Measurements from ENCODE around the gene SPTBN4. TPM values are rescaled to one million over a fixed set of nuclear protein-coding genes. Genes with fewer than 3 reads are reported as not detected.
"Not testable (repeated sequence)": the region's sequence is repeated elsewhere in the genome, so short reads cannot be mapped to it uniquely, and the experiment has no call there.

The SPTBN4 gene
- polyA plus RNA-seq, 5 donors = 0.73 to 1.9 (median 1.3) TPM

DNA sequence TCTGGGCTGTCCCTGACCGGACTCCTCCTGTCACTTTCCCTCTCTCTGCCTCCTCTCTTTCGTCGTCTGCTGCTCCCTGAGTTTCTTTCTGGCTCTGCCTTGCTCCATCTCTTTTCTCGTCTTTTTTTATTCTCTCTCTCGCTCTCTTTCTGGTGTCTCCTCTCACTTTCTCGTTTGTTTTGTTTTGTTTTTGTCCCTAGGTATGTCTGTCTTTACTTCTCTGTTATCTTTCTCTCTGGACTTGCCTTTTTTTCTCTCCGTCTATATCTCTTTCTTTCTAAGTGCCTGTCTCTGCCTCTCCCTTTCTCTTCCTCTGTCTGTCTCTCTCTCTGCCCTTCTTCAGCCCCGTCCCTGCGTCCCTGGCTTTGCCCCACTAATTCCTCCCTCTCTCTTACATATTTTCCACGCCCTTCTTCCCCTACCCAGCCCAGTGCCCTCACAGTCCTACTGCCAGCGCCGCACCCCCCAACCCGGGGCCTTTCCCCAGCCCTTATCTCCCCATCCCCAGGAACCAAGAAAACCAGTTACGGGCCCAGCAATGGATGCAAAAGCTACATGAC is 61.8 kb downstream of the SPTBN4 start:
- DNase-seq = no peak

DNA sequence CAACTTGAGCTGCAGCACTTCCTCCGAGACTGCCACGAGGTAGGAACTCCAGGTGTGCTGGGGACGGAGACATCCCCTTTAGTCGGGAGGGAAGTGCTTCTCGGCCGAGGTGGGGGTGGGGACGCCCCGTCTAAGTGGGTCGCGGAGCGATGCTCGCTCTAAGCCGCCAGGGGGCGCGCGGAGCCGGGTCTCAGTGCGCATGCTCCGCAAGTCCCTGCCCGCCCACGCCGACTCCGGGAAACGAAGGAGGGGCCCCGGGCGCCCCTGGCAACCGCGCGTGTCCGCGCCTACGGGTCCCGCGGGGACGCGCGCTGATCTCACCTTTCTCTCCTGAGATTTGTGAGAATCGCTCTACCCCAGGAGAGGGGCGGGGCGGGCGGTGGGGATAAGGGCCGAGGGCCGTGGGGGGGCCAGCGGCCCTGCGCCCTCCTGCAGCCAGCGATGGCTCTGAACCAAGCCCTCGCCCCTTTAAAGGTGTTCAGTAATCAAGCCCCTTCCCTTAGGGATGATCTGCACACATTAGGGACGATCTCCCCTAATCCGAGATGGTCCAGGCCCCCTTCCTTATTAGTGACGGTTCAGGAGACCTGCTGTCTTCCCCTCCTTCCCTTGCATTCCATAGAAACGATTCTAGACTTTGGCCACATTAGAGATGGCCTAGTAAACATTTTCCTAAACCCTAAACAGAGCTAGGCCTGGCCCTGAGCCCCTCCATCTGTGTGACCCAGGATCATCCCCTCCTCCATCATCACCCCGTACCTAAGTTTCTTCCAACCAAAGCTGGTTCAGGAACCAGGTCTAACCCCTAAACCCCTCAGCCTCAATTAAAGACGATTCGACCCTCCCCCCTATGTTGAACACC is 62.5 kb downstream of the SPTBN4 start:
- DNase-seq = peak; percentile 86 to 87

DNA sequence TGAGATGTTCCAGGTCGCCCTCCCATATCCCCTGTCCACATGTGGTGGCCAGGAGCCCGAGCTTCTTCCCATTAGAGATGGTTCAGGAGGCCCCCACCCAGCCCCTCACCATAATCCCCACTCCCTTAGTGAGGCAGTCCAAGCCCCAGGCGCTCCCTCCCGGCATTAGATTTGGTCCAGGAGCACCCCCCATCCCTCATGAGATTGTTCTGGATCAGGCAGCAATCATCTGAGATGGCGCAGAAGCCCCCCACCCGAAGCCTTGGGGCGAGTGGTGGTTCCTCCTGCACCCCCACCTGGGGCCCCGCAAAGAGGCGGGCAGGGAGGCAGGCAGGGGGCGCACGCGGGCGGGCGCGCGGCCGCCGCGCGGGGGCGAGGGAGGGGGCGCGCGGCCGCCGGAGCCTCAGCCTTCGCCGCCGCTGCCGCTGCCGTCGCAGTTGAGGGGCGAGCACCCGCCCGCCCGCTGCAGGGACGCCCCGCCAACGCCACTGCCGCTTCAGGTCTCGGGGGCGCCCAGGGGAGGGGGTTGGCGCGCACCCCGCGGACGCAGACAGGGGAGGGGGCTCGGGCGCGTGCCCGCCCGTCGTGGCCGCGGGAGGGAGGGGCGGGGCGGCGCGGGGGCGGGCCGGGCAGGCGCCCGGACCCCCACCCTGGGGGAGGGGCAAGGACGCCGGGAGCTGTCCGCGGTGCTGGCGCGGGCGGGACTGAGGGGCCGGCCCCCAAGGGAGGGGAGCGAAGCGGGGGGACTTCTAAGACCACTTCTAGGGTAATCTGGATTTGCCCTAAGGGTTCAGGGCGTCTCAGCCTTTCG is 63.5 kb downstream of the SPTBN4 start:
- DNase-seq = no peak

DNA sequence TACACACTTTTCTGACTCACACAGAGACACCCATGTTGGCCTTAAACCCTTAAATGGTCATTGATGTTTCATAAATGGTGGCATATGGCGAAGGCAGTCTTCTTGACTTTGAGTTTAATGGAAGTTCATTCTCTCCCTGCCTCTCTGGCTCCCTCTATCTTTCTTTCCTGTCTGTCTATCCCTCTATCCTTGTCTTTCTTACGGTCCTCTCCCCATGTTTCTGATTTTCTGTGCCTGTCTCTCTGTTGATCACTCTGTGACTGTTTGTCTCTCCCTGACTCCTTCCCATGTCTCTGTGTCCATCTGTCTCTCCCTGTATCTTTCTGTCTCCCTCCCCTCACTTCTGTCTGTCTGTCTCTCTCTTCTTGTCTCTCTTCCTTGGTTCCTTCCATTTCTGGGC is 66.7 kb downstream of the SPTBN4 start:
- no peak for DNase-seq

DNA sequence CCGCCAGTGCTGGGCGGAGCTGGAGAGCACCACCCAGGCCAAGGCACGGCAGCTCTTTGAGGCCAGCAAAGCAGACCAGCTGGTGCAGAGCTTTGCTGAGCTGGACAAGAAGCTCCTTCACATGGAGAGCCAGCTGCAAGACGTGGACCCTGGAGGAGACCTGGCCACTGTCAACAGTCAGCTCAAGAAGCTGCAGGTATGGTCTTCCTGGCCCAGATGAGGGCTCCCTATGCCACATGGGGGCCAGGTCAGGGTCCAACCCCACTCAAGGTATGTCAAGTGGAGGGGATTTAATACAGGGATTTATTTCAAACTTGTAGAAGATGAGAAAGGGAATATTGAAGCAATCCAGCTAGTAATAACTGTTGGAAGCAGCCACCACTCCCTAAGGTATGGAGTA is 67.3 kb downstream of the SPTBN4 start:
- DNase-seq = no peak

DNA sequence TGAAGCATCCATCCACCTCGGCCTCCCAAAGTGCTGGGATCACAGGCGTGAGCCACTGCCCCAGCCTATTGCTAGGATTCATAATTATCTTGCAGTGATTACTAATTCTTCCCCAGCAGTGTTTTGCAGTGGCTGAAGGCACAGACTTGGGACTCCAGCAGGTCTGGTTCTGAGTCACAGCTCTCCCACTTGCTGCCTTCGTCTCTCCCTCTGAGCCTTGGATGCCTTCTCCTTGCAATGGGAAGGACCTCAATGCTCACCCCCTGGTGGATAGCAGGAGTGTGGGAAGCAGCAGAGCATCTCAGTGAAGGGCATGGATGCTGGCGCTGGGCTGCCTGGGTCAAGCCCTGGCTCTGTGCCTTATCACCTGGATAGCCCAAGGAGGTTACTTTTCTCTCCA is 72.3 kb downstream of the SPTBN4 start:
- DNase-seq = no peak

DNA sequence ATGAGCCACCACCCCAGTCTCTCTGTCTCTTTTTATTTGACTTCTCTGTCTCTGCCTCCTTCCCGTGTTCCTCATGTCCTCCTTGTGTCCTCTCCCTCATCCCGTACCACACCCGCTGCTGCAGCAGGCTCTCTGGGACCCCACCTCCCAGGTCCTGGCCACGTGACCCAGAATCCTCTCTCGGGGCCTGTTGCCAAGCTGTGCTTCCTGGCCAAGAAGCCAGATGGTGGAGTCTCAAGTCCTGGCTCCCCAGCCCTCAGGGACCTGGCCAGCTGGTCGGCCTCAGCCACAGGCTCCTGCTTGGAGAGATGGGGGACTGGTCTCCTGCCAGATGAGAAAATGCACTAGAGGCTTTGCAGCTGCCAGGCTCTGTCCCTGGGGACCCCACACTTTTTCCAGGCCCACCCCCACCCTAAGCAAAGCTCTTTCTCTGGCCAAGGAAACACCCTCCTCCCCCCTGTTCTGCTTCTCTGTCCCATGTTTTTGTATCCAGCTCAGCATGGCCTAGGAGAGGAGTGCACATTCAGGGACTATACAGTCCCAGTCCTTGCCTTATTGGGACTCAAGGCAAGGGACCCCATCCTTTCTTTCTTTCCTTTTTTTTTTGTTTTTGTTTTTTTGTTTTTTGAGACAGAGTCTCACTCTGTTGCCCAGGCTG is 75.5 kb downstream of the SPTBN4 start:
- peak; percentile 96 for DNase-seq

DNA sequence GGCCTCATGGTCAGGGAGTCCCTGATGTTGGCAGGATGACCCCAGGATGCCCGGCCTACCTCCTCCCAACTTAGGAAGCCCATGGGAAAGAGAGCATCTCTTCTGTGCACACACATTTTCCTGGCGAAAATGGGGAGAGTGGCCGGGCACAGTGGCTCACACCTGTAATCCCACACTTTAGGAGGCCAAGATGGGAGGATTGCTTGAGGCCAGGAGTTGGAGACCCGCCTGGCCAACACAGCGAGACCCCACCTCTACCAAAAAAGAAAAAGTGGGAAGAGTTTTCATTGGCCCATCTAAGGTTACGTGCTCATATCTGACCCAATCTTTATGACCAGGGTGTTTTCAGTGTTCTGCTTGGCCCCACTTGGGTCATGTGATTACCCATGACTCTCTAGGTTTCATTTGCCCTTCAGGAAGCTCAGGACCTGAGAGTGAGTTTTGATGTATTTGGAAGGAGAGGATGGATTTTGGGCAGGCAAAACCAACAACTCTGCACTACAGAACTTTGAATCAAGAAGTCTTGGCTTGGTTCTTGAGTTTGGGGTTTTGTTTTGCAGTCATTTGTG is 76.3 kb downstream of the SPTBN4 start:
- DNase-seq = no peak

DNA sequence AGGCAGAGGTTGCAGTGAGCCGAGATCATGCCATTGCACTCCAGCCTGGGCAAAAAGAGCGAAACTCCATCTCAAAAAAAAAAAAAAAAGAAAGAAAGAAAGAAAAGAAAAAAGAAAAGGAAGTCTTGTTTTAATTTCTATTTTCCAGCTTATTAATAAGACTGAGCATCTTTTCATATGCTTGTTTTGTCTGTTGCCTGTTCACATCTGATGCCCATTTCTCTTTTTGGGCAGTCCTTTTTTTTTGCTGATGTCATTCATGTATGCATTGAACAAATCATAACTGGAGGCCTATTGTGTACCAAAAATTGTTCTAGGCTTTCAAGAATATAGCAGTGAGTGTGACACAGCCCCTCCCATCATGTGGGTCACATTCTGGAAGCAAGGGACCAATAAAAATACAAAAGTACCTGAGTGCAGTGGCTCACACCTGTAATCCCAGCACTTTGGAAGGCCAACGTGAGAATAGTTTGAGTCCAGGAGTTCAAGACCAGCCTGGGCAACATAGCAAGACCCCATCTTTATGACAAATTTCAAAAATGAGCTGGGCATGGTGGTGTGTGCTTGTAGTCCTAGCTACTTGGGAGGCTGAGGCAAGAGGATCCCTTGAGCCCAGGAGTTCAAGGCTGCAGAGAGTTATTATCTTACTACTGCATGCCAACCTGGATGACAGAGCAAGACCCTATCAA is 79.5 kb downstream of the SPTBN4 start:
- DNase-seq = not testable (repeated sequence)

DNA sequence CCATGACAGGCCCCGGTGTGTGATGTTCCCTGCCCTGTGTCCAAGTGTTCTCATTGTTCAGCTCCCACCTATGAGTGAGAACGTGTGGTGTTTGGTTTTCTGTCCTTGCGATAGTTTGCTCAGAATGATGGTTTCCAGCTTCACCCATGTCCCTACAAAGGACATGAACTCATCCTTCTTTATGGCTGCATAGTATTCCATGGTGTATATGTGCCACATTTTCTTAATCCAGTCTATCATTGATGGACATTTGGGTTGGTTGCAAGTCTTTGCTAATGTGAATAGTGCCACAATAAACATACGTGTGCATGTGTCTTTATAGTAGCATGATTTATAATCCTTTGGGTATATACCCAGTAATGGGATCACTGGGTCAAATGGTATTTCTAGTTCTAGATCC is 80.4 kb downstream of the SPTBN4 start:
- not testable (repeated sequence) for DNase-seq

DNA sequence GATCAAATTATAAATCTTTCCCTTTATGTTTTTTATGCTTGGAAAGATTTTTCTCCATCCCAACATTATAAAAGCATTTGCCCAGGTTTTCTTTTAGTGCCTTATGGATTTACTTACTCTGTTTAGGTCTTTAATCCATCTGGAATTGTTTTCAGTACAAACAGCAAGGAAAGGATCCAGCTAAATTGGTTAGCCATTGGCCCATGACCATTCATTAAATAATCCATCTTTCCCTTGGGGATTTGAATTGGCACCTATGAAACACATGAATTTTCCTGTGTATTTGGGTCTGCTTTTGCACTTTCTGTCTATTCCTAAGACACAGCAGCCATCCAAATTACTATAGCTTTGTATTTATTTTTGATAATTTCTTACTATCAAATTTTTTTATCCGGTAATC is 81.0 kb downstream of the SPTBN4 start:
- no peak for DNase-seq

DNA sequence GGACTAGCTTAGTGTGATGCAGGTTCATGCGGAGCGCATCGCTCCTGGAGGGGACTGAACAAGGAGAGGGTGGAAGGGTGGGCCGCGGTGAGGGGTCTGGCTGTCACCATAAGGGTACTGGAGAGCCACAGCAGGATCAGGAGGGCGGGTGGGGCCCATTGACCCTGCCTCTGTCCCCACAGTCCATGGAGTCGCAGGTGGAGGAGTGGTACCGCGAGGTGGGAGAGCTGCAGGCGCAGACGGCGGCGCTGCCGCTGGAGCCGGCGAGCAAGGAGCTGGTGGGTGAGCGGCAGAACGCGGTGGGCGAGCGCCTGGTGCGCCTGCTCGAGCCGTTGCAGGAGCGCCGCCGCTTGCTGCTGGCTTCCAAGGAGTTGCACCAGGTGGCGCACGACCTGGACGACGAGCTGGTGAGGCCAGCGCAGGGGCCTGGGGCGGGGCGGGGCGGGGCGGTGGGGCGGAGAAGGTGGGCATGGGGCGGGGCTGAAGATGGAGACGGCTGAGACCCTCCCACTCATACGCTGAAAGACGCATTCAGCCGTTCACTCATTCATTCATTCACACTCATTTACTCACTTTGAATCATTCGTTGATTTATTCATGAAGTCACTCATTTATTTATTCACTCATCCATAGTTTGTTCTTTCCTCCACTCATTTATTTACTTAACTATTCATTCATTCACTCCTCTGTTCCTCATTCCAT is 82.4 kb downstream of the SPTBN4 start:
- DNase-seq = no peak

DNA sequence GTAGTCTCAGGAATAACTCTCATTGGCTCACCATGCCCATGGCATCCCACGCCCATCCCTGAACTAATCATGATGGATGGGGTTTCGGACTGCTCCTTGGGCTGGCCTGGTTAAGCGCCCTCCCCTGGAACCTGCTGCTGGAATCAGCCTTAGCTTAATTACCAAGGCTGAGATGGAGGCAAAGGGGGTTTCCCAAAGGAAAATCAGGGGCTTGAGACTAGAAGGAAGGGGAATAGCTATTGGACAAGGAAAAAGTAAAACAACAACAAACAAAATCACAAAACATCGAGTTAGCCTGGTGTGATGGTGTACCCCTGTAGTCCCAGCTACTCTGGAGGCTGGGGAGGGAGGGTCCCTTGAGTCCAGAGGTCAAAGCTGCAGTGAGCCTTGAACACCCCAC is 84.2 kb downstream of the SPTBN4 start:
- DNase-seq = no peak

DNA sequence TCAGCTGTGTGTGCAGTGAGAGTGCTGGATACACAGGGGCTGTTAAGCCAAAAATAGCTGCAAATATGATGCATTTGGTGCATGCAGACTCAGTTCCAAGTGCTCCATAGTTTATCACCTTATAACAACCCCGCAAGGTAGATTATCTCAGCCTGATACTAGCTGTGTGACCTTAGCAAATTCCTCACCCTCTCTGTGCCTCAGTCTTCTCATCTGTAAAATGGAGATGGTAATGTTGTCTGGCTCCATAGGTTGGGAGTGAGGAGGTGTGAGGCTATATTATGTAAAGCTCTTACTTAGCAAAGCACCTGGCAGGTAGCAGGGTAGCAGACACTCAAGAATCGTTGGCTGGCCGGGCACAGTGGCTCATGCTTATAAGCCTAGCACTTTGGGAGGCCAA is 86.0 kb downstream of the SPTBN4 start:
- no peak for DNase-seq

DNA sequence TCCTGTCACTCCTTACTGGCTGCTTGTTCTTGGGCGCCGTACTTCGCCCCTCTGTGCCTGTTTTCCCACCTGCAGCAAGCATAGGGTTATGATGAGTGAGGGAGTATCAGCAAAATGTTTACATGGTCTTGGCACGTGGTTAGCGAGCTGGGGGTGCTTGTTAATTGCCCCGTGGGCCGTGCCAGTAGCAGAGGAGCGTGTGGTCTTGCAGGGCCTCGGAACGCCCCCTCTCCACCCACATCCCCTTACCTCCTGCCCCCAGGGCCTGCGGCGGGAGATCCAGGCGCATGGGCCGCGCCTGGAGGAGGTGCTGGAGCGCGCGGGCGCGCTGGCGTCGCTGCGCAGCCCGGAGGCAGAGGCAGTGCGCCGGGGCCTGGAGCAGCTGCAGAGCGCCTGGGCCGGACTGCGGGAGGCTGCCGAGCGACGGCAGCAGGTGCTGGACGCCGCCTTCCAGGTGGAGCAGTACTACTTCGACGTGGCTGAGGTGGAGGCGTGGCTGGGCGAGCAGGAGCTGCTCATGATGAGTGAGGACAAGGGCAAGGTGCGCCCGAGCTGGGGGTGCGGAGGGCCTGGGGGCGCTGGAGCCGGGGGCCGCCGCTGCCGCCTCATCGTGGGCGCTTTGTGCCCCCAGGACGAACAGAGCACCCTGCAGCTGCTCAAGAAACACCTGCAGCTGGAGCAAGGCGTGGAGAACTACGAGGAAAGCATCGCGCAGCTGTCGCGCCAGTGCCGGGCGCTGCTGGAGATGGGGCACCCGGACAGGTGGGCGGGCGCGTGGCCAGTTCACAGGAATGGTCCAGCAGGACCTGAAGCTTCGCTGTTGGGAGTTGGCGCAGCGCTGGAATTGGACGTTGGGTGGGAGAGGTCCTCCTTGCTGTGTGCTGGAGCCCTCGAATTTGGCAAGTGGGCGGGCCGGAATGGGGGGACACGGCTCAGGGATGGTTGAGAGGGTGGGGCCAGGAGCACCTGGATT is 87.4 kb downstream of the SPTBN4 start:
- no peak for DNase-seq

DNA sequence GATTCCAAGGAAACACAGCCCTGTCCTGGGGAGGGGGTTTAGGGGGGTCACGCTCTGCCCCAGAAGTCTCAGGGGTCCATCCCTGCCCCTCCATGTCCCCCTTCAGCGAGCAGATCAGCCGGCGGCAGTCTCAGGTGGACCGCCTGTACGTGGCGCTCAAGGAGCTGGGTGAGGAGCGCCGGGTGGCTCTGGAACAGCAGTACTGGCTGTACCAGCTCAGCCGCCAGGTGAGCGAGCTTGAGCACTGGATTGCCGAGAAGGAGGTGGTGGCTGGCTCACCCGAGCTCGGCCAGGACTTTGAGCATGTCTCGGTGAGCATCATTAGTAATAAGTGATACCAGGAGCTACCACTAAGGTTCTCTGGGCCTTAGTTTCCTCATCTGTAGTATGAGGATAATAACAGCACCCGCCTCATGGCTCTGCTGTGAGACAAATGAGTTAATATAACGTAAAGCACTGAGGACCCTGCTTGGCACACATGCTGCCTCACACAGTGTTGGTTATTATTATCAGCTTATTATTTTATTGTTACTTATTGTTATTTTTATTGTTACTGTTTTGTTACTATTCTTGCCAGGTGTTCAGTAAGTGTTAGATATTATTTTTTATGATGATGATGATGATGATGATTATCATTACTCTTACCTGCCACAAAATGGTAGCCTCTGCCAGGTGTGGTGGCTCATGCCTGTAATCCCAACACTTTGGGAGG is 89.3 kb downstream of the SPTBN4 start:
- no peak for DNase-seq

DNA sequence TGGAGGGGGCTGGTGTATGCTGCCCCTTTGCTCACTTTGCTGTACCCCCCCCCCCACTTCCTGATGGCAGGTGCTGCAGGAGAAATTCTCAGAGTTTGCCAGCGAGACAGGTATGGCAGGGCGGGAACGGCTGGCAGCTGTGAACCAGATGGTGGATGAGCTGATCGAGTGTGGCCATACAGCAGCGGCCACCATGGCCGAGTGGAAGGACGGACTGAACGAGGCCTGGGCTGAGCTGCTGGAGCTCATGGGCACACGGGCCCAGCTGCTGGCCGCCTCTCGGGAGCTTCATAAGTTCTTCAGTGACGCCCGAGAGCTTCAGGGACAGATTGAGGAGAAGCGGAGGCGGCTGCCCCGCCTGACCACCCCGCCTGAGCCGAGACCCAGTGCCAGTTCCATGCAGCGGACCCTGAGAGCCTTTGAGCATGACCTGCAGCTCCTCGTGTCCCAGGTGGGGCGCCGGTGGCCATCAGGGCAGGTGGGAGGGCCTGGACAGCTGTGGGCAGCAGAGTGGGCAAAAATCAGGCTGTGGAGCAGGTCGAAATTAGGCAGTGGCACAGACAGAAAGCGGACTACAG is 90.2 kb downstream of the SPTBN4 start:
- DNase-seq = no peak

DNA sequence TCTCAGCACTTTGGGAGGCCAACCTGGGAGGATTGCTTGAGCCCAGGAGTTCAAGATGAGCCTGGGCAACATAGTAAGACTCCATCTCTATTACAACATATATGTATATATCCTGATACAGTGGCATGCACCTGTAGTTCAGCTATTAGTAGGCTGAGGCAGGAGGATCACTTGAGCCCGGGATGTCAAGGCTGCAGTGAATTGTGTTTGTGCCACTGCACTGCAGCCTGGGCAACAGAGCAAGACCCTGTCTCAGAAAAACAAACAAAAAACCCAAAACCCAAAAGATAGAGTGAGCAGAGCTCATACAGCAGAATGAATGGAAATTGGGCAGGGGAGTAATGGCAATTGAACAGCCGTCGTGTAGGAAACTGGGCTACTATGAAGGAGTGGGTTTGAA is 92.6 kb downstream of the SPTBN4 start:
- no peak for DNase-seq
